Common myeloid progenitor, CD34-positive (primary cell): ENCODE measurements around the gene TNFRSF11A.

Source experiments
- CTCF ChIA-PET: fragments of 350-600 bp; sonication (Branson Sonifier 250); formaldehyde crosslinking; loops from one replicate; lab custom pipeline; 2021; ENCODE audit warnings: antibody characterized with exemption; lab: Charles Lee
- POLR2A ChIA-PET: fragments of 350-600 bp; sonication (Branson Sonifier 250); formaldehyde crosslinking; loops from one replicate; lab custom pipeline; 2021; ENCODE audit warnings: antibody characterized with exemption; lab: Charles Lee
- DNase-seq, 3 donors: peaks; one replicate each; pipeline versions ENCODE4 v3.0.0 to v3.0.0-alpha.2; 2013
- H3K27ac ChIP-seq, 2 experiments: 1 replicate in 1 of 2; 2 replicates in 1 of 2; pipeline ENCODE4 v1.7.0; 2013; ENCODE audit warnings: inconsistent platforms in 2 of 2, low read length in 2 of 2, mild to moderate bottlenecking in 2 of 2, low read depth in 1 of 2, moderate library complexity in 1 of 2; ENCODE audit not compliant: severe bottlenecking in 2 of 2, insufficient read depth in 1 of 2, poor library complexity in 1 of 2
- H3K27me3 ChIP-seq, 5 experiments: replicated peaks in 2 of 5; 1 replicate in 3 of 5; 2 replicates in 2 of 5; pipeline versions ENCODE4 v1.6.1 to v1.7.0; 2013; ENCODE audit warnings: low read length in 4 of 5, mild to moderate bottlenecking in 2 of 5, moderate library complexity in 2 of 5, inconsistent platforms in 1 of 5; ENCODE audit not compliant: insufficient read depth in 5 of 5, control insufficient read depth in 4 of 5
- H3K36me3 ChIP-seq, 4 experiments: 1 replicate in 2 of 4; 2 replicates in 2 of 4; pipeline versions ENCODE4 v1.6.1 to v1.7.0; 2013; ENCODE audit warnings: low read length in 3 of 4, control low read depth in 1 of 4, mild to moderate bottlenecking in 1 of 4; ENCODE audit not compliant: control insufficient read depth in 4 of 4, insufficient read depth in 4 of 4
- H3K4me1 ChIP-seq, 4 experiments: 1 replicate in 3 of 4; 2 replicates in 1 of 4; pipeline versions ENCODE4 v1.6.1 to v1.7.1; 2013; ENCODE audit warnings: low read length in 3 of 4, mild to moderate bottlenecking in 3 of 4, control low read depth in 1 of 4, inconsistent platforms in 1 of 4, moderate library complexity in 1 of 4; ENCODE audit not compliant: control insufficient read depth in 4 of 4, insufficient read depth in 4 of 4; ENCODE audit errors: control extremely low read depth in 1 of 4
- H3K4me3 ChIP-seq, 7 experiments: 1 replicate in 4 of 7; 2 replicates in 3 of 7; pipeline versions ENCODE4 v1.5.1 to v1.7.0; 2013; ENCODE audit warnings: mild to moderate bottlenecking in 7 of 7, low read length in 6 of 7, moderate library complexity in 6 of 7, inconsistent platforms in 2 of 7, low read depth in 2 of 7, control low read depth in 1 of 7; ENCODE audit not compliant: insufficient read depth in 4 of 7, control insufficient read depth in 1 of 7; ENCODE audit errors: extremely low read depth in 1 of 7
- H3K9me3 ChIP-seq, 5 experiments: 1 replicate in 4 of 5; 2 replicates in 1 of 5; pipeline versions ENCODE4 v1.6.1 to v1.7.1; 2013; ENCODE audit warnings: low read length in 4 of 5, mild to moderate bottlenecking in 2 of 5, inconsistent platforms in 1 of 5, low read depth in 1 of 5, moderate library complexity in 1 of 5; ENCODE audit not compliant: control insufficient read depth in 4 of 5, insufficient read depth in 2 of 5; ENCODE audit errors: control extremely low read depth in 1 of 5
- WGBS: methylation state at CpG from one replicate; pipeline ENCODE4 v1.1.5; 2013; ENCODE audit not compliant: insufficient coverage; 5-methylcytosine and 5-hydroxymethylcytosine counted together

Gene TNFRSF11A

GRCh38 chr18:62324181-62324828 is 805 bp upstream of the TNFRSF11A start:
- Histone ChIP-seq H3K27me3 (peaks cover 0 to 13% (median 0%) of the 10 kb centered on the region in 5 experiments), H3K4me3 (peak overlapping the region; percentile 30 to 78 (median 64)), H3K4me1 (peaks cover 5 to 53% (median 37%) of the 10 kb centered on the region in 4 experiments), H3K9me3 (no peaks in the 10 kb centered on the region), H3K36me3 (no peaks in the 10 kb centered on the region), H3K27ac (no peak overlapping the region)
- ChIA-PET CTCF (interaction anchor here (1.1 to 2.8 kb wide), 3 partner anchors 11 to 97 kb away, joined by 3 to 27 read pairs (median 4); no protein-coding TSS in a partner anchor), POLR2A (interaction anchor here (0.6 to 1.0 kb wide), 2 partner anchors 21 to 97 kb away, joined by 3 read pairs; no protein-coding TSS in a partner anchor)
- DNase-seq, result peak in 2 of 3 donors; percentile 71 to 79
- WGBS, result 22% methylated on average over 8 of the region's 12 CpGs

DNA sequence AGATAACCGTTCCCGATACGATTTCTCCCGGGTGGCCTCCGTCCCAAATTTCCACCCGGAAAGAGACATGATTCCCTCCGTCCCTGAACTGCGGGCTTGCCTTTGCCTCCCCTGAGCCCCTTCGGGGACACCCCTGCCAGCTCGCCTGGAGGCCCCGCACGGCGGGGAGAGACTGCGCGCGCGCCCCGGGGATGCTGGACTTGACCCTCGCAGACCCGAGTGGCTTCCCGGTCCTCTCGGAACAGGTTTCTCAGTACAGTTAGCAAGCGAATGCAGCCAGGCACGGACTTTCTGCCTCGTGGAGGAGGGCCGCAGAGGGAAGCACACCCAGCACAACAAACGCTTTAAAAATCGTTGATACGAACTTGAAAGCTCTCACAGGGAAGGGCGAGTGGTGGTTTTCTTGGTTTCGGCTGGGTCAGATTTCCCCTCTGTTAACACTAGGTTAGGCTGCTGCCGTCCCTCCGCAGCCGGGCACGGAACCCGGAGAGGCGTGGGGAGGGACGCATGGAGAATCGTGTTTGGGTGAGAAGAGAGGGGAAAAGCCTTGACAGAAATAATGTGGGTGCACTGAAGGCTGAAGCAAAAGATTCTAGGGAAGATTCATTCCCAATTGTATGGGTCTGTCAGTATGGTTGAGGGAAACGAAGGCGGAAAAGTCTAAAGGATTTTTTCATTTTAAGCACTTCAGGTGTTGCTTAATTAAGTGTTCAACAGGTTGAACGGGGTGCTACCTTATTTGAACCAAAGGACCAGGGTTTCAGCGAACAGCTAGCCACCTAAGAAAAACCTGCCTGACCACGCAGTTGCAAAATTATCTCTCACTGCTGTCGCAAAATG is 916 bp downstream of the TNFRSF11A start:
- Histone ChIP-seq H3K9me3 (no peaks in the 10 kb centered on the region), H3K27me3 (peaks cover 0 to 13% (median 0%) of the 10 kb centered on the region in 5 experiments), H3K27ac (no peak overlapping the region), H3K4me3 (peak overlapping the region; percentile 50 to 85 (median 74)), H3K4me1 (peaks cover 5 to 69% (median 49%) of the 10 kb centered on the region in 4 experiments), H3K36me3 (no peaks in the 10 kb centered on the region)
- DNase-seq, result peak in 2 of 3 donors; percentile 50 to 60
- WGBS, result 10% methylated on average over 39 of the region's 45 CpGs
- ChIA-PET POLR2A (interaction anchor here (0.7 kb wide), 1 partner anchor 100 kb away, joined by 3 read pairs; no protein-coding TSS in a partner anchor), CTCF (interaction anchor here (1.5 to 2.8 kb wide), 2 partner anchors 12 to 210 kb away, joined by 3 to 27 read pairs; no protein-coding TSS in a partner anchor)

GRCh38 chr18:62326646-62327348 is 1.7 kb downstream of the TNFRSF11A start:
- POLR2A ChIA-PET, result interaction anchor here (0.7 kb wide), 1 partner anchor 99 kb away, joined by 3 read pairs; no protein-coding TSS in a partner anchor

DNA sequence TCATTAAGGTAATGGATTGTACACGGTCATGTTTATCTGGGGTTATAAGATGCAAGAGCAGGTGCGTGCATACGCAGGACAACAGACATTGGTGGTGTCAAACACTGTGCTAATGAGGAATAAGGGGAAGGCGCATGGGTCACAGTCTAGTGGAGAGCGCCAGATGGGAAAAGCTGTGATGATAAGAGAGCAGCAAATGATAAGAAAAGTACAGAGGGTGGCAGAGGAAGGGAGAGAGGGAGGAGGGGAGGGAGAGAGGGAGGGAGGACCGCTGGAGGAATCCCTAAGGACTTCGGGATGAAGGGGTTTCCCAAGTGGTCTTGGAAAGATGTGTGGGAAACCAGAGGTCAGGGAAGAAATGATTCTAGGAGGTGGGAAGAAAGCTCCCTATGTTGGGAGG is 2.9 kb downstream of the TNFRSF11A start:
- Histone ChIP-seq H3K27ac (no peak overlapping the region), H3K36me3 (no peaks in the 10 kb centered on the region), H3K9me3 (no peaks in the 10 kb centered on the region), H3K4me3 (no peak overlapping the region), H3K27me3 (peaks cover 0 to 13% (median 0%) of the 10 kb centered on the region in 5 experiments), H3K4me1 (peaks cover 5 to 85% (median 63%) of the 10 kb centered on the region in 4 experiments)
- POLR2A ChIA-PET, result no interaction called here
- CTCF ChIA-PET, result no interaction called here
- 100% methylated on average over 7 of the region's 7 CpGs for WGBS
- no peak for DNase-seq

More at GRCh38 chr18:62326646-62327348, 1.7 kb downstream of the TNFRSF11A start:
- Histone ChIP-seq H3K27ac (no peak overlapping the region), H3K36me3 (no peaks in the 10 kb centered on the region), H3K4me3 (peak overlapping the region in 4 of 7 experiments; percentile 65 to 85 (median 70)), H3K27me3 (peaks cover 0 to 13% (median 0%) of the 10 kb centered on the region in 5 experiments), H3K4me1 (peaks cover 5 to 73% (median 52%) of the 10 kb centered on the region in 4 experiments), H3K9me3 (no peaks in the 10 kb centered on the region)
- CTCF ChIA-PET, result interaction anchor here (1.5 kb wide), 1 partner anchor 209 kb away, joined by 3 read pairs; no protein-coding TSS in a partner anchor
- no peak for DNase-seq
- WGBS, result 85% methylated on average over 7 of the region's 12 CpGs

- H3K36me3 ChIP-seq, result no peaks in the 10 kb centered on the region
- no peaks in the 10 kb centered on the region for H3K9me3 ChIP-seq
- peaks cover 5 to 83% (median 64%) of the 10 kb centered on the region in 4 experiments for H3K4me1 ChIP-seq
- 75% methylated on average over 4 of the region's 6 CpGs for WGBS
- no peak overlapping the region for H3K27ac ChIP-seq
- ChIA-PET CTCF (no interaction called here), POLR2A (no interaction called here)
- peak in 1 of 3 donors; percentile 16 for DNase-seq
- H3K27me3 ChIP-seq, result peaks cover 0 to 13% (median 0%) of the 10 kb centered on the region in 5 experiments
- H3K4me3 ChIP-seq, result no peak overlapping the region
Observed at GRCh38 chr18:62328586-62329525, 3.7 kb downstream of the TNFRSF11A start.
